Erythroblast (primary cell): ENCODE results near the gene LEUTX.

Experiments used
- GATA1 ChIP-seq: IDR thresholded peaks from 2 replicates; pipeline ENCODE4 v1.6.1; 2011; ENCODE audit warnings: low read depth, mild to moderate bottlenecking, control low read depth, low read length, moderate library complexity
- POLR2A ChIP-seq: IDR thresholded peaks from 2 replicates; pipeline ENCODE4 v1.6.1; 2011; ENCODE audit warnings: mild to moderate bottlenecking, low read length

- no peak for TF ChIP-seq POLR2A
- TF ChIP-seq GATA1 = no peak
These were observed 38.3 kb upstream of the LEUTX start for GRCh38 chr19:39740395-39740794.
